GM21576 (cell line): ENCODE data around the gene KIR3DL3.
"Not testable (repeated sequence)": the region's sequence is repeated elsewhere in the genome, so short reads cannot be mapped to it uniquely, and the experiment has no call there.

ENCODE experiments used
- ATAC-seq: cut with Tn5 transposase; IDR thresholded peaks from one replicate; pipeline ENCODE4 v1.9.1; 2021; ENCODE audit warnings: mild to moderate bottlenecking, moderate library complexity; ENCODE audit not compliant: unreplicated experiment

KIR3DL3 gene

DNA sequence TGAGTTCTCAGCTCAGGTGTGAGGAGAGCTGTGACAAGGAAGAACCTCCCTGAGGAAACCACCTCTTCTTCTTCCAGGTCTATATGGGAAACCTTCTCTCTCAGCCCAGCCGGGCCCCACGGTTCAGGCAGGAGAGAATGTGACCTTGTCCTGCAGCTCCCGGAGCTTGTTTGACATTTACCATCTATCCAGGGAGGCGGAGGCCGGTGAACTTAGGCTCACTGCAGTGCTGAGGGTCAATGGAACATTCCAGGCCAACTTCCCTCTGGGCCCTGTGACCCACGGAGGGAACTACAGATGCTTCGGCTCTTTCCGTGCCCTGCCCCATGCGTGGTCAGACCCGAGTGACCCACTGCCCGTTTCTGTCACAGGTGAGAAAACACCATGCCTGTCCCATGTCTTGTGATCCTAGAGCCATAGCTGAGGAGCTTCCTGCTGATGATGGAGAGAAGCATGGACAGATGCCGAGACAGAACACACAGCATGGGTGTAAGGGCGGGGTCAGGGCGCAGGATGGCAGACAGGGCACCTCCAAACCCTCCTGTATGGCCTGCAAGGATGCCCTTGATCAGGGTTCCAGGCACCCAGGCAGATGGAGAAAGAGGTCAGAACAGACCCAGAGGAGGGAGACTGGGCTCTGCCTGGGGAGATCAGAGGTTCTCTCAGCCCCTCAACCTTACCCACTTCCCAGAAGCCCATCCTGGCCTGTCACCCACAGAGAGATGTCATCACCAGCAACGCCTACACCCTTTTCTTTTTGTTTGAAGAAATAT is 5.4 kb downstream of the KIR3DL3 start:
- no peak for ATAC-seq

DNA sequence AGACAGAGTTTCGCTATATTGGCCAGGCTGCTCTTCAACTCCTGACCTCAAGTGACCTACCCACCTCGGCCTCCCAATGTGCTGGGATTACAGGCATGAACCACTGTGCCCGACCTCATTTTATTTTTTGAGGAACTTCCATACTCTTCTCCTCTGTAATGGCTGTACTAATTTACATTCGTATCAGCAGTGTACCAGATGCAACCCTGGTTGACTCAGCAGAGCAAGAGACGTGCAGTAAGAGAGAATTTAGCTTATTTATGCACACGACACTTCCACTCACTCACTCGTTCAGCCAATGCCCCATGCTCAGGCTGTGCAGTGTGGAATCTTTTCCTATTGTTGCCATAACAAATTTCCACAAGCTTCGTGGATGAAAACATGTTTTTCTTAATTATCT is 6.9 kb downstream of the KIR3DL3 start:
- ATAC-seq, result no peak

DNA sequence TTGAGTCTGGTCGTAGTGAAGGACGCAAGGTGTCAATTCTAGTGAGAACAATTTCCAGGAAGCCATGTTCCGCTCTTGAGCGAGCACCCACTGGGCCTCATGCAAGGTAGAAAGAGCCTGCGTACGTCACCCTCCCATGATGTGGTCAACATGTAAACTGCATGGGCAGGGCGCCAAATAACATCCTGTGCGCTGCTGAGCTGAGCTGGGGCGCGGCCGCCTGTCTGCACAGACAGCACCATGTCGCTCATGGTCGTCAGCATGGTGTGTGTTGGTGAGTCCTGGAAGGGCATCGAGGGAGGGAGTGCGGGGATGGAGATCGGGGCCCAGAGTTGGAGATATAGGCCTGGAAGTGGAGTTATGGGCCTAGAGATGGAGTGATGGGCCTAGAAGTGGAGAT is 14.1 kb downstream of the KIR3DL3 start, which contains the start of gene KIR2DL3:
Gene KIR2DL3 (plus strand): TSS at position 208 of the 400 bp plus-strand sequence. CDS start 33 bp downstream, at position 241.
- ATAC-seq, result not testable (repeated sequence)

DNA sequence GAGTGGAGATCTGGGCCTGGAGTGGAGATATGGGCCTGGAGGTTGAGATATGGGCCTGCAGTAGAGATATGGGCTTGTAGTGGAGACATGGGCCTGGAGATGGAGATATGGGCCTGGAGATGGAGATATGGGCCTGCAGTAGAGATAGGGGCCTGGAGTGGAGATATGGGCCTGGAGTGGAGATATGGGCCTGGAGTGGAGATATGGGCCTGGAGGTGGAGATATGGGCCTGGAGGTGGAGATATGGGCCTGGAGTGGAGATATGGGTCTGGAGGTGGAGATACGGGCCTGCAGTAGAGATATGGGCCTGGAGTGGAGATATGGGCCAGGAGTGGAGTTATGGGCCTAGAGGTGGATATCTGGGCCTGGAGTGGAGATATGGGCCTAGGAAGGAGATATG is 14.5 kb downstream of the KIR3DL3 start:
- no peak for ATAC-seq

DNA sequence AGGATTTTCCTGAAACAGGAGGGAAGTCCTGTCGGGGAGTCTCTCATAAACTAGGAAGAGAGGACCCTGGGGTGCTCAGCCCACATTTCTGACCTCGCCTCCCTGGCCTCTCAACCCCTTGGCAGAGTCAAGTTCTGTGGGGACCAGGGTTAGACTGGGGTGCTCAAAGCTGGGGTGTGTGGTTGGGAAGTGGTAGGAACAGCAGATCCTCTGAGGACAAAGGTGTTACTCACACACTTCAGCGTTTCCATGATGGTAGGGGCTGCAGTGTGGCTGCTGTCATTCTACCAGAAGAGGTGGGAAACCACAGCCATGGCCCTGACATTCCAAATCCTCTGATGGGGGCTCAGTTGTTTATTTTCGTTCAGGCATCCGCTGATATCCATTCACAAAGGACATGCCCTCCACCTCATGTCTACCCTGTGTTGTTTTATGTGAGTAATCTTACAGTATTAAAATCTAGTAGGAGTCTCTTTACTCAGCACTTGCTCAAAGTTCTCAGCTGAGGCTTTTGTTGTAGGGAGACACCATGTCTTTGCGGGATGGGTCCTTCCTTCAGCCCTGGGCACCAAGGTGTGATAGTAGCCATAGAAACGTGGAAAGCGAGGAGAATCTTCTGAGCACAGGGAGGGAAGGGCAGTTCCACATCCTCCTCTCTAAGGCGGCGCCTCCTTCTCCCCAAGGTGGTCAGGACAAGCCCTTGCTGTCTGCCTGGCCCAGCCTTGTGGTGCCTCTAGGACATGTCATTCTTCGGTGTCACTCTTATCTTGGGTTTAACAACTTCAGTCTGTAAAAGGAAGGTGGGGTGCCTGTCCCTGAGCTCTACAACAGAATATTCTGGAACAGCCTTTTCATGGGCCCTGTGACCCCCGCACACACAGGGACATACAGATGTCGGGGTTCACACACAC is 15.6 kb downstream of the KIR3DL3 start:
- ATAC-seq, result no peak

DNA sequence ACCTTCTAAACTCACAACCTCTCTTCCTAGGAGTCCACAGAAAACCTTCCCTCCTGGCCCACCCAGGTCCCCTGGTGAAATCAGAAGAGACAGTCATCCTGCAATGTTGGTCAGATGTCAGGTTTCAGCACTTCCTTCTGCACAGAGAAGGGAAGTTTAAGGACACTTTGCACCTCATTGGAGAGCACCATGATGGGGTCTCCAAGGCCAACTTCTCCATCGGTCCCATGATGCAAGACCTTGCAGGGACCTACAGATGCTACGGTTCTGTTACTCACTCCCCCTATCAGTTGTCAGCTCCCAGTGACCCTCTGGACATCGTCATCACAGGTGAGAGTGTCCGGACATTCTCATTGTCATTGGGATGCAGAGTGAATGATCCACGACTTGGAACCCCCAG is 17.7 kb downstream of the KIR3DL3 start:
- not testable (repeated sequence) for ATAC-seq

DNA sequence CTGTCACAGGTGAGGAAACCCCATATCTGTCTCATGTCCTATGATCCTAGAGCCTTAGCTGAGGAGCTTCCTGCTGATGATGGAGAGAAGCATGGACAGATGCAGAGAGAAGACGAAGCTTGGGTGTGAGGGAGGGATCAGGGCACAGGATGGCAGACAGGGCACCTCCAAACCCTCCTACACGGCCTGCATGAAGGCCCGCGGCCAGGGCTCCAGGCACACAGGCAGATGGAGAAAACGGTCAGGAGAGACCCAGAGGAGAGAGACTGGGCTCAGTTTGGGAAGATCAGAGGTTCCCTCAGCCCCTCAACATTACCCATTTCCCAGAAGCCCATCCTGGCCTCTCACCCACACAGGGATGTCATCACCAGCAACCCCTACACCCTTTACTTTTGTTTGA is 19.8 kb downstream of the KIR3DL3 start:
- ATAC-seq, result not testable (repeated sequence)

DNA sequence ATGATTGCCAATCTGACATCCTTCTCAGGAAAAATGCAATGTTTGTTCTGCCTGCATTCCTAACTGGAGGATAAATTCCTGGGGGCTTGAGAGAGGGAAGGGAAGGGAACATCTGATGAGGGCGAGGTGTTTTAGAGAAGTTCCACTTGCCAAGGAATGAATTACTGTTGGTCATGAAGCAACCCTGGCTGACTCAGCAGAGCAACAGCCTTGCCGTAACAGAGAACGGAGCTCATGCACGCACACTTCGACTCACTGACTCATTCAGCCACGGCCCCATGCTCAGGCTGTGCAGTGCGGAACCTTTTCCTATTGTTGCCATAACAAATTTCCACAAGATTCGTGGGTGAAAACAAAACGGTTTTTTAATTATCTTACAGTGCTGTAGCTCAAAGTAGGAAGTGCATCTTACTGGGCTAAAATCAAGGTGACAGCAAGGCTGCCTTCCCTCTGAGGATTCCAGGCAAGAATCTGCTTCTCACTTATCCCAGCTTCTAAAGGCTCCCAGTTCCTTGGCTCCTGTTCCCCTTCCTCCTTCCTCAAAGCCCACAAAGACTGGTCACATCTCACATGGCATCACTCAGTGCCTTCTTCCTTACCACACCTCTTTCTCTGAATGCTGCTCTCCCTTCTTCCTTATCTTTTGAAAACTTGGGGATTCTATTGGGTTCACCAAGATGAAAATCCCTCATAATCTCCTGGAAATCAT is 23.5 kb downstream of the KIR3DL3 start:
- ATAC-seq, result not testable (repeated sequence)

DNA sequence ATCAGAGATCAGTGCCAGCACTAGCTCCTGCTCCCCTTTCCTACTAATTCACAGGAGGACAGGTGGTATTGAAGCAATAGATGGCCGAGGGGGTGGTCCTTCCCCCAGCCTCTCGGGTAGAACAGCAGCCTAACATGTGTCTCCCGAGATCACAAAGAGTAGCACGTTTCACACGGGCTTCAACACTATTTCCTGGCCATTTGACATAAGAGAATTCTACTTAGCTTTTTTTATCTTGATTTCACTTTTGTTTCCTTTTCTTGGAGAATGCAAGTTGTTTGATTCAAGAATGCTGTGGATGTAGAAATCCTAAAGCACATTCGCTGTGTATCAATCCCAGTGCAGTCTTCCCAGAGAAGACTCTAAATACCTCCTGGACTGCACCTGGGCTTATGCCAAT is 26.0 kb downstream of the KIR3DL3 start:
- not testable (repeated sequence) for ATAC-seq

DNA sequence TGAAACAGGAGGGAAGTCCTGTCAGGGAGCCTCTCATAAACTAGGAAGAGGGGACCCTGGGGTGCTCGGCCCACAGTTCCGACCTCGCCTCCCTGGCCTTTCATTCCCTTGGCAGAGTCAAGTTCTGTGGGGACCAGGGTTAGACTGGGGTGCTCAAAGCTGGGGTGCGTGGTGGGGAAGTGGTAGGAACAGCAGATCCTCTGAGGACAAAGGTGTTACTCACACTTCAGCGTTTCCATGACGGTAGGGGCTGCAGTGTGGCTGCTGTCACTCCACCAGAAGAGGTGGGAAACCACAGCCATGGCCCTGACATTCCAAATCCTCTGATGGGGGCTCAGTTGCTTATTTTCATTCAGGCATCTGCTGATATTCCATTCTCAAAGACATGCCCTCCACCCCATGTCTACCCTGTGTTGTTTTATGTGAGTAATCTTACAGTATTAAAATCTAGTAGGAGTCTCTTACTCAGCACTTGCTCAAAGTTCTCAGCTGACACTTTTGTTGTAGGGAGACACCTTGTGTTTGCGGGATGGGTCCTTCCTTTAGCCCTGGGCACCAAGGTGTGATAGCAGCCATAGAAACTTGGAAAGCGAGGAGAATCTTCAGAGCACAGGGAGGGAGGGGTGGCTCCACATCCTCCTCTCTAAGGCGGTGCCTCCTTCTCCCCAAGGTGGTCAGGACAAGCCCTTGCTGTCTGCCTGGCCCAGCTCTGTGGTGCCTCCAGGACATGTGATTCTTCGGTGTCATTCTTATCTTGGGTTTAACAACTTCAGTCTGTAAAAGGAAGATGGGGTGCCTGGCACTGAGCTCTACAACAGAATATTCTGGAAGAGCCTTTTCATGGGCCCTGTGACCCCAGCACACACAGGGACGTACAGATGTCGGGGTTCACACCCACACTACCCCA is 32.2 kb downstream of the KIR3DL3 start:
- not testable (repeated sequence) for ATAC-seq

DNA sequence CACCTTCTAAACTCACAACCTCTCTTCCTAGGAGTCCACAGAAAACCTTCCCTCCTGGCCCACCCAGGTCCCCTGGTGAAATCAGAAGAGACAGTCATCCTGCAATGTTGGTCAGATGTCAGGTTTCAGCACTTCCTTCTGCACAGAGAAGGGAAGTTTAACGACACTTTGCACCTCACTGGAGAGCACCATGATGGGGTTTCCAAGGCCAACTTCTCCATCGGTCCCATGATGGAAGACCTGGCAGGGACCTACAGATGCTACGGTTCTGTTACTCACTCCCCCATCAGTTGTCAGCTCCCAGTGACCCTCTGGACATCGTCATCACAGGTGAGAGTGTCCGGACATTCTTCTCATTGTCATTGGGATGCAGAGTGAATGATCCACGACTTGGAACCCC is 34.3 kb downstream of the KIR3DL3 start:
- ATAC-seq, result not testable (repeated sequence)

DNA sequence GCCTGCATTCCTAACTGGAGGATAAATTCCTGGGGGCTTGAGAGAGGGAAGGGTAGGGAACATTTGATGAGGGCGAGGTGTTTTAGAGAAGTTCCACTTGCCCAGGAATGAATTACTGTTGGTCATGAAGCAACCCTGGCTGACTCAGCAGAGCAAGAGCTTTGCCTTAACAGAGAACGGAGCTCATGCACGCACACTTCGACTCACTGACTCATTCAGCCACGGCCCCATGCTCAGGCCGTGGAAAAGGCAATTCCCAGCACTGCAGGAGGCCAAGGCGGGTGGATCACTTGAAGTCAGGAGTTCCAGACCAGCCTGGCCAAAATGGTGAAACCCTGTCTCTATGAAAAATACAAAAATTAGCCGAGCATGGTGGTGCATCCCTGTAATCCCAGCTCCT is 40.0 kb downstream of the KIR3DL3 start:
- ATAC-seq, result not testable (repeated sequence)

DNA sequence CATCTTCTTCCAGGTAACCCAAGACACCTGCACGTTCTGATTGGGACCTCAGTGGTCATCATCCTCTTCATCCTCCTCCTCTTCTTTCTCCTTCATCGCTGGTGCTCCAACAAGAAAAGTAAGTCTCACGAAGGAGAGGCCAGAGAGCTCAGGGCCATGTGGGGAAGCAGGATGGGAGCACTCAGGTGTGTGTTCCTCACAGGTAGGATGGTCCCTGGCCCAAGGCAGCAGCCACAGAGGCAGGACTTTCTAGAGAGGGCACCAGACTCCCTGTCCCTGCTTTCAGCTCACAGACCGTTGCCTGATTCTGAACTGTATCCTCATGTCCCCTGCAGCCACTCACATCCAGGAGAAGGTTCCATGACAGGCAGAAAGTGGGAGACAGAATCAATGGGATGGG is 42.2 kb downstream of the KIR3DL3 start:
- not testable (repeated sequence) for ATAC-seq

DNA sequence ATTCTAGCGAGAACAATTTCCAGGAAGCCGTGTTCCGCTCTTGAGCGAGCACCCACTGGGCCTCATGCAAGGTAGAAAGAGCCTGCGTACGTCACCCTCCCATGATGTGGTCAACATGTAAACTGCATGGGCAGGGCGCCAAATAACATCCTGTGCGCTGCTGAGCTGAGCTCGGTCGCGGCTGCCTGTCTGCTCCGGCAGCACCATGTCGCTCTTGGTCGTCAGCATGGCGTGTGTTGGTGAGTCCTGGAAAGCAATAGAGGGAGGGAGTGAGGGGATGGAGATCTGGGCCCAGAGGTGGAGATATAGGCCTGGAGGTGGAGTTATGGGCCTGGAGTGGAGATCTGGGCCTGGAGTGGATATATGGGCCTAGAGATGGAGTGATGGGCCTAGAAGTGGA is 45.4 kb downstream of the KIR3DL3 start, which contains the start of gene KIR2DL1:
Gene KIR2DL1 (plus strand): TSS at position 148 of the 400 bp plus-strand sequence. CDS start 58 bp downstream, at position 206.
- not testable (repeated sequence) for ATAC-seq

DNA sequence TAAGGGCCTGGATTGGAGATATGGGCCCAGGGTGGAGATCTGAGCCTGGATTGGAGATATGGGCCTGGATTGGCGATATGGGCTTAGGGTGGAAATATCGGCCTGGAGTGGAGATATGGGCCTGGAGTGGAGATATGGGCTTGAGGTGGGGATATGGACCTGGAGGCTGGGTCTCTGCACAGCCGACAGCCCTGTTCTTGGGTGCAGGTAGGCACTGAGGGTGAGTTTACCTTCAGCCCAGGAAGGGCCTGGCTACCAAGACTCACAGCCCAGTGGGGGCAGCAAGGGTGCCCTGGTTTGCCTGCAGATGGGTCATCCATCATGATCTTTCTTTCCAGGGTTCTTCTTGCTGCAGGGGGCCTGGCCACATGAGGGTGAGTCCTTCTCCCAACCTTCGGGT is 46.3 kb downstream of the KIR3DL3 start:
- ATAC-seq, result not testable (repeated sequence)

DNA sequence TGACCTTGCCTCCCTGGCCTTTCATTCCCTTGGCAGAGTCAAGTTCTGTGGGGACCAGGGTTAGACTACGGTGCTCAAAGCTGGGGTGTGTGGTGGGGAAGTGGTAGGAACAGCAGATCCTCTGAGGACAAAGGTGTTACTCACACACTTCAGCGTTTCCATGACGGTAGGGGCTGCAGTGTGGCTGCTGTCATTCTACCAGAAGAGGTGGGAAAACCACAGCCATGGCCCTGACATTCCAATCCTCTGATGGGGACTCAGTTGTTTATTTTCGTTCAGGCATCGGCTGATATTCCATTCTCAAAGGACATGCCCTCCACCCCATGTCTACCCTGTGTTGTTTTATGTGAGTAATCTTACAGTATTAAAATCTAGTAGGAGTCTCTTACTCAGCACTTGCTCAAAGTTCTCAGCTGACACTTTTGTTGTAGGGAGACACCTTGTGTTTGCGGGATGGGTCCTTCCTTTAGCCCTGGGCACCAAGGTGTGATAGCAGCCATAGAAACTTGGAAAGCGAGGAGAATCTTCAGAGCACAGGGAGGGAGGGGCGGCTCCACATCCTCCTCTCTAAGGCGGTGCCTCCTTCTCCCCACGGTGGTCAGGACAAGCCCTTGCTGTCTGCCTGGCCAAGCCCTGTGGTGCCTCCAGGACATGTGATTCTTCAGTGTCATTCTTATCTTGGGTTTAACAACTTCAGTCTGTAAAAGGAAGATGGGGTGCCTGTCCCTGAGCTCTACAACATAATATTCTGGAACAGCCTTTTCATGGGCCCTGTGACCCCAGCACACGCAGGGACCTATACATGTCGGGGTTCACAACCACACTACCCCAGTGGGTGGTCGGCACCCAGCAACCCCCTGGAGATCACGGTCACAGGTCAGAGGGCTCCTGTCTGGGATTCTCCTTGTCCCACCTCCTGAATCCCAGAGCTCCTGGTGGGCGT is 47.0 kb downstream of the KIR3DL3 start:
- not testable (repeated sequence) for ATAC-seq

DNA sequence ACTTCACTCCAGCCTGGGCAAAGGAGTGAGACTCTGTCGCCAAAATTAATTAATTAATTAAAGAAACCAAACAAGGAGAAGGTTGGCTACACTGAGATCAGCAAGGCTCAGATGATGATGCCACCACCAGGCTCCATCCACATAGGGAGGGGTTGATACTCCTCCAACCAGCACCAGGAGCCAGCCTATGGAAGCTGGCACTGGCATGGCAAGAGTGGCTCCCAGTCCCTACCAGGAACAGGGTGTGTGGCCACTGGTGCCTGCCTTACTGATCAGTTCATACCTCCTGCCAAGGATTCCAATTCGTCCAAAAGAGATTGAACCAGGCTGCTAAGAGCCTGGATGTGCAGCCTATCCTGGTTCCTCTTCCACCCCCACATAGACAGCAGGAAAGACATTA is 48.4 kb downstream of the KIR3DL3 start:
- not testable (repeated sequence) for ATAC-seq

DNA sequence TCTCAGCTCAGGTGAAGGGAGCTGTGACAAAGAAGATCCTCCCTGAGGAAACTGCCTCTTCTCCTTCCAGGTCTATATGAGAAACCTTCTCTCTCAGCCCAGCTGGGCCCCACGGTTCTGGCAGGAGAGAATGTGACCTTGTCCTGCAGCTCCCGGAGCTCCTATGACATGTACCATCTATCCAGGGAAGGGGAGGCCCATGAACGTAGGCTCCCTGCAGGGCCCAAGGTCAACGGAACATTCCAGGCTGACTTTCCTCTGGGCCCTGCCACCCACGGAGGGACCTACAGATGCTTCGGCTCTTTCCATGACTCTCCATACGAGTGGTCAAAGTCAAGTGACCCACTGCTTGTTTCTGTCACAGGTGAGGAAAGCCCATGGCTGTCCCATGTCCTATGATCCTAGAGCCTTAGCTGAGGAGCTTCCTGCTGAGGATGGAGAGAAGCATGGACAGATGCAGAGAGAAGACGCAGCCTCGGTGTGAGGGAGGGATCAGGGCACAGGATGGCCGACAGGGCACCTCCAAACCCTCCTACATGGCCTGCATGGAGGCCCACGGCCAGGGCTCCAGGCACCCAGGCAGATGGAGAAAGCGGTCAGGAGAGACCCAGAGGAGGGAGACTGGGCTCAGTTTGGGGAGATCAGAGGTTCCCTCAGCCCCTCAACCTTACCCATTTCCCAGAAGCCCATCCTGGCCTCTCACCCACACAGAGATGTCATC is 51.0 kb downstream of the KIR3DL3 start:
- not testable (repeated sequence) for ATAC-seq
